GM18526 (cell line): Measurements from ENCODE around the gene NCS1.

ENCODE experiments used
- POLR2A ChIP-seq: IDR thresholded peaks from 3 replicates; pipeline ENCODE4 v1.6.1; 2011; ENCODE audit not compliant: insufficient read length; ENCODE audit errors: extremely low read depth

The NCS1 gene

GRCh38 chr9:130159915-130160670, 12.1 kb upstream of the NCS1 start:
- TF ChIP-seq POLR2A, result no peak

- TF ChIP-seq POLR2A, result no peak
Measured at GRCh38 chr9:130160862-130161470, 11.2 kb upstream of the NCS1 start.

GRCh38 chr9:130165579-130165978, 6.6 kb upstream of the NCS1 start:
- TF ChIP-seq POLR2A, result no peak

GRCh38 chr9:130166399-130166798, 5.8 kb upstream of the NCS1 start:
- TF ChIP-seq POLR2A, result no peak

DNA sequence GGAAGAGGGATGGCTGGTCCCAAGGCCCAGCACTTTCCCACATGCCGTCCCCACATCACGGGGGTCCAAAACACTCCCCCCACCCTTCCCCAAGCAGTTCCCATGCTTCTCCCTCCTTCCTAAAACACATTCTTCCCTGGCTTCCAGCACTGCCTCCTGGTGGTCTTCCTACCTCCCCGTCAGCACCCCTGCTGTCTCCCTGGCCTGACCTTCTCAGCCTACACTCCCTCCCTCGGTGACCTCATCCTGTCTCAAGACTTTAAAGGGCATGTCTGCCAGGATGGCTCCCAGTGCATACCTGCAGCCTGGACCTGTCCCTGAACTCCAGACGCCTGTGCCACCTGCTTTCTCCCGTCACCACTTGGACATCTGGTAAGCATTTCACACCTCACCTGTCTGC, 4.3 kb upstream of the NCS1 start:
- TF ChIP-seq POLR2A, result no peak

DNA sequence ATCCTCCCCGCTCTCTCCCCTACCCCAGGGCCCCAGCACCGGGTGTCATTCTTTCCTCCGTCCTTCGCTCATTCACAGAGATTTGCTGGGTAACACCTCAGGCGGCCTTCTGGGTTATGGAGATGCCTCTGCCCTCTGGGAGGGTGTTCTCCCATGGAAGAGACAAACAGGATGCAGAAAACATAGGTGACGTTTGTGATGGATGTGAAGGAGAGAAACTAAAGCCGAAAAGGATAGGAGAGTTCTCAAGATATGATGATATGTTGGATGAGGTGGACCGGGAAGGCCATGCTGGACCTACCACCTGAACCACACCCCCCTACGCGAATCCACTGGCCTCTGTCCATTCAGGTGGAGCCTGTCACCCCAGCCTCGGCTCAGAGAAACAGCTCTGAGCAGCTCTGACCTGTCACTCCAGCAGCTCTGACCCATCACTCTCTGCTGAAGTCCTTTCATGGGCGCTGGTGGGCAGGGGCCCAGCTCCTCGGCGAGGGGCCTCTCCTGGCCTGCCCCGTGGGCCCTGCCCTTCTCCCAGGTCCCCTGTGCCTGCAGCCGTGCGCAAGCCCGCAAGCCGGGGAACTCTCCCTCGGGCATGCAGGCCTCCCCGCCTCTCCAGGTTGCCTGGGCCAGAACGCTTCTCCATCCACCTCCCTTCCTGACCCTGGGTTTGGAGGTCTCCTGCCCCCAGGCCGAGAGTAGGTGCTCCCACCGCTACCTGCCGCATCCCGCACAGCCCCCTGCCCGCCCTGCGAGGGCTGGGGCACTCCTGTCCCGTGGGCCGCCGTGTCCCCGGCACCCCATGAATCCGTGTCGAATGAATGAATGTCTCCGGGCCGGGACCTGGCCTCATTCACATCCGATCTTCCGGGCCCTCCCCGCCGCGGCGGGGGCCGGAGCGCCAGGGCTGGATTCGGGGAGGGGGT, 717 bp upstream of the NCS1 start:
- TF ChIP-seq POLR2A, result no peak

DNA sequence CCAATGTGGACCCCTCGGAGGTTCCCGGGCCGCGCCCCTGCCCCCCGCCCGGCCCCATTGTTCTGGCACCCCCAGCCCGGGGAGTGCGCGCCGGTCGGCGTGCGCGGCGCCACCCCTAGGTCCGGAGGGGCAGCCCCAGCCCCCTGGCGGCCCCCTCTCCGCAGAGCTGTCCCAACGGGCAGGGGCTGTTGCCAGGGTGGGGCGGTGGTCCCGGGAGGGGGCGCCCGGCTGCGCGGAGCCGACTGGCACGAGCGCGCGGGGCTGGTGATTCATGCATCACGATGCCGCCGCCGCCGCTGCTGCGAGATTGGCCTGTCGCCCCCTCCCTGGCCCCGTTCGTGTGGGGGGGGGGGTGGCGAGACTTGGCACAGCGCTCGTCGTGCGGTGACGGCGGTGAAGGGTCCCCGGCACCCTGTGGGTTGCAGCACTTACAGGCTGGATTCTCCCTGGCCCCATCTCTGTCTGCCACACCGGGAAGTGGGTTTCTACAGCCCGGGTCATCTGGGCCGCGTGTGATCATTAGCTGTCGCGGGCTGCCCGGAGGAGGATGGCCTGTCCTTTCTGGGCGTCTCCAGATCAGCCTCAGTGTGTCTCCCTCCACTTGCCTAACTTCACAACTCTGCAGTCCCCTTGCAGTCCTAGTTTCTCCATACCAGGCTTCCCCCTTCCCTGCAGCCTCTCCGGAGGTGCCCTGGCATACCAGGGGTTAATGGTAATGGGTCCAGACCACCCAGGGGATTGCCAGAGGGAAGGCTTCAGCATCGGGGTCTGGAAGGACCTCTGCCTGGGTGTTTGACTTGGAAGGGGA, 858 bp downstream of the NCS1 start:
- no peak for TF ChIP-seq POLR2A

DNA sequence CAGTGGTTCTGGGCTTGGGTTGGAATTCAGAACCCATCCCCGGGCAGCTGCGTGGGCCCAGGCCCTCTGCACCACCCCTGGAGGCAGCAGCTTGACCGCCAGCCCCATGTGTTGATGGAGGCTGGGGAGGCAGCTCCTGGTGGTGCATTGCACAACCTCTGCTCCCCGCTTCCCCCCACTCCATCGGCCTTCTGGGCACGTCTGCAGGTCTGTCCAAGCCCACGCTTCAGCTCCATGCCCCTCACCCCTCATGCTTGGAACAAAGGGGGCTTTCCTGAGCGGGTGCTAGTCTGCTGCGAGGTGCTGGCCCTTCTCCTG, 1.4 kb downstream of the NCS1 start:
- TF ChIP-seq POLR2A, result no peak

DNA sequence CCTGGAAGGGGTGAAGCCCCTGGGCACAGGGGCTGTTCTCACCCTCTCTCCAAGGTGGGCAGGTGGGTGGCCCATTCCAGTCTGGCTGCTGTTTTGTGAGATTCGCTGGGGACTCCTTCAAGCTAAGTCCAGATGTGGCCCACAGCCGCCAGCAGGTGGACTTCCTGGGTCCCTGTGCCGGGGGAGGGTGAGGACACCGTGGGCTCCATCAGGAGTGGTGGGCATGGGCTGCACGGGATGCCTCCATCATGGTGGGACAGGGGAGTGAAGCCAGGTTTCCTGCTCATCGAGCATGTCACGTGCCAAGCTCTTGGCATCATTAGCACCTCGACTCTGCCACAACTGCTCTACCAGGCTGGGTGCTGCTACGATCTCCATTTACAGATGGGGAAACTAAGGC, 1.8 kb downstream of the NCS1 start:
- no peak for TF ChIP-seq POLR2A

DNA sequence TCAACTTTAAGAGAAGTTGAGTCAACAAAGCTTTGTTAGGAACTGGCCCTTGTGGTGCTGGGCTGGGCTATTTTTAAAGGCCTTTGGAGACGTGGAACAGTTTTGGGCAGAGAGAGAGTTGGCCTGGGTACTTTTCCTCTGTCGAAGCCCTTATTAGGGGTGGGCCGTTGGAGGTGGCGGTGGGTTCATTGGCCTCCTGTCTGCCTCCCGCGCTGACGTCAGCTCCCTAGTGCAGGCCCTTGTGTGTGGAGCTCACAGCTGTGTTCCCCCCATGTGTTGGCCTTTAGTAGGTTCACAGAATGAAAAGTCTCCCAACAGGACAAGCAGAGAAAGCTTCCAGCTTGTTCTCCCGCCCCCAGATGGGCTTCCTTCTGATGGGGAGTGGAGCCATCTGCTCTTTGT, 2.7 kb downstream of the NCS1 start:
- TF ChIP-seq POLR2A, result no peak

GRCh38 chr9:130175355-130175754, 3.2 kb downstream of the NCS1 start:
- no peak for TF ChIP-seq POLR2A

DNA sequence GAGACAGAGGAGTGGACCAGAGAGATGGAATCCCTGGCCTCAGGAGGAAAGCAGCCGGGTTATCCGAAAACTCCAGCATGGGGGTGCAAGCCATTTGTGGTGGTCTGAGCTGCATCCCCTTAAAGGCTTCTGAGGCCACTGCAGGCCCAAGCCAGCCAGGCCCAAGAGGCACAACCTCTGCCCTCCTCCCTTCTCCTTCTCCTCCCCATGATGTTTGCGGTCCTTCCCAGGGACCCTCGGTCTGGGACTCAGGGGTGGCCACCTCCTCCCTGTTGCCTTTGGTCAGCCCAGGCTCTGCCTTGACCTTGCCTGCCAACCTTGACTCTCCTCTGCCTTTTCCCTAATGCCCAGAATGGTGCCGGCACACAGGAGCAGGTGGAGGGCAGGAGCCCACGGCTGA, 4.6 kb downstream of the NCS1 start:
- TF ChIP-seq POLR2A, result no peak

DNA sequence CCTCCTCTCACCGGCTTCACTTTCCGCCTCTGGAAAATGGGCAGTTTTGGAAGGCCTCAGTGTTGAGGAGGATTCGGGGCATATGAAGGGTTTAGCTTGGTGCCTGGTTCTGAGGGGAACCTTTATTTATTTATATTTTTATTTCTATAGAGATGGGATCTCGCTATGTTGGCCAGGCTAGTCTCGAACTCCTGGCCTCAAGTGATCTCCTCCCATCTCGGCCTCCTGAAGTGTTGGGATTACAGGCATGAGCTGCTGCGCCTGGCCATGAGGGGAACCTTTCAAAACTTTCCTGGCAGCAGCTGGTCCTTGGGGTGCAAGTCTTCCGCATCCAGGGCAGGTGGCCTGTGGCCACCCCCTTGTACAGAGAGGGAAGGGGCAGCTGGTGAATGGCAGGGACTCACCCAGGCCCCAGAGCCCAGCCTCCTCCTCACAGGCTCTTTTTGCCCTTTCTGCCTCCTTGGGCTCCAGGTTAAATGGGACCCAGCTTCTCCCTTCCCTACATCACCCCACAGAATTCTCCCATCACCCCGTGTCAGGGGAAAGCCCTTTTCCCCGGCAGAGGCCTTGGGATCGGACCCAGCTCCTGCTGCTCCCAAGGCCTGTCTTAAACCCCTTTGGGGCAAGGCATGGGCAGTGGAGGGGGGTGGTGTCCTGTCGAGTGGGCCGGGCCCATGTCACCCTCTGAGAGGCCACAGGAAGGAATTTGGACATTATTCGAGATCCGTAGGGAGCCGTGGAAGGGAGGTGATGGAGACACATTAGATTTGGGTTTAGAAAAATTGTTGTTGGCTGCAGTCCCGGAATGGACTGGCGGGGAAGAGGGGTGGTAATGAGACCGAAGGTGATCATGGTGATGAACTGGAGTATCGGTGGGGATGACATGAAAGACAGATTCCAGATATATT, 5.9 kb downstream of the NCS1 start:
- TF ChIP-seq POLR2A, result no peak

- TF ChIP-seq POLR2A, result no peak
Measured at GRCh38 chr9:130179331-130179907, 7.2 kb downstream of the NCS1 start.
